HG03565 (cell line): ENCODE measurements around the gene CDT1.

Experiments
- ATAC-seq: cut with Tn5 transposase; IDR thresholded peaks from one replicate; pipeline ENCODE4 v1.9.1; 2021; ENCODE audit warnings: mild to moderate bottlenecking, moderate library complexity; ENCODE audit not compliant: unreplicated experiment

Gene CDT1

DNA sequence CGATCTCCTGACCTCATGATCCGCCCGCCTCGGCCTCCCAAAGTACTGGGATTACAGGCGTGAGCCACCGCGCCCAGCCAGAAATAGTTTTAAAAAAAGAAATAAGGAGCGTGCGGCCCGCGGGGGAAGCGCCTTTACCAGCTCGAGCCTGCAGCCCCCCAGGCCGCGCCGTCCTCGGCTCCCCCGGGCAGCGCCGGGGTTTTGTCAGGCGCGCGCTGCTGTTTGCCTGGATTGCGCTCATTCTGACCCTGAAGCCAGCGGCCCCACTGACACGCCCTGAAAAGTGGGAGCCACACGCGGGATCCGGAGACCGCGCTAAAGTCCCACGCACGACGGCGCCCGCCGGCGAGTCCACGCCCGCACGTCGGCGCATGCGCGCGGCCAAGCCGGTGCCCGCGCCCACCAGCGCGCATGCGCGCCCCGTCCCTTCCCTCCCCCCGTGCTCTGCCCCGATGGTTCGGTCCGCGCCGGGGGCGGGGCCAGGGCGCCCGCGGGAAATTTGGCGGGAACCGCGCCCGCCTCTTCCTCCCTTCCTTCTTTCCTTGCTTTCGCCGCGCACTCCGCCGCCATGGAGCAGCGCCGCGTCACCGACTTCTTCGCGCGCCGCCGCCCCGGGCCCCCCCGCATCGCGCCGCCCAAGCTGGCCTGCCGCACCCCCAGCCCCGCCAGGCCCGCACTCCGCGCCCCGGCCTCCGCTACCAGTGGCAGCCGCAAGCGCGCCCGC lies at the start of gene CDT1:
Gene CDT1, plus strand, starts transcription at position 526 of the 724 bp plus-strand sequence. Its CDS starts 43 bp downstream, at position 569.
- ATAC-seq: peak; percentile 51

- no peak for ATAC-seq
These were observed 49.3 kb upstream of the CDT1 start for GRCh38 chr16:88754109-88754911.

GRCh38 chr16:88754912-88755744 lies 48.5 kb upstream of the CDT1 start:
- ATAC-seq: no peak

GRCh38 chr16:88755745-88756443 lies 47.7 kb upstream of the CDT1 start:
- no peak for ATAC-seq

DNA sequence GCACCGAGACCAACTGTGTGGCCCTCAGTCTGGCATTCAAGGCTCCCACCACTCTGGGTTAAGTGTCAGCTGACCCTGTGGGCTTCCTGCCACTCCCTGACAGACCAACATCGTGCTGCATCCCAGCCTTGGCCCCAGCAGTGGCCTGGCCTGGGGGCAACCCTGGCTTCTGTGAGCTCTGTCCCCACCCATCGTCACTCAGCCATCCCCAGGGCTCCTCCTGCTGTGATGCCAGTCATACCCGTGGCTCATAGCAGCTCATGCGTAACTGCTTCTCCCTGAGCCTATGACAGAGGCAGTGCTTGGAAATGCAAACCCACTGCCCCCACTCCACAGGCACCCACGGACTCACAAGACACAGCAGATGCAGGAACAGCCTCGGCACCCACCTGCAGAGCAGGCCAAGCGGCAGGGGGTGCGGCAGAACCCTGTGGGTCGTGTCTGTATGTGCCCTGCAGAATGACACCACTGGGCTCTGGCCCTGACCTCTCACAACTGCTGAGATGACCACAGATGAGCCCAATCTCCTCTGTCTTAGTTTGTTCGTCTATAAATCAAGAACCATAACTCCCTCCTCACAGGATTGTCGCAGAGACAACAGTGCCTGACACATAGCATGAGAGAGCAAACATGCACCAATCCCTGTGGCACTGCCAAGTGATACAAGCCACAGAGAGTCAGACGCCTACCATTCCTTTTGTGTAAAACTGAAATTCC lies 45.2 kb upstream of the CDT1 start:
- no peak for ATAC-seq

DNA sequence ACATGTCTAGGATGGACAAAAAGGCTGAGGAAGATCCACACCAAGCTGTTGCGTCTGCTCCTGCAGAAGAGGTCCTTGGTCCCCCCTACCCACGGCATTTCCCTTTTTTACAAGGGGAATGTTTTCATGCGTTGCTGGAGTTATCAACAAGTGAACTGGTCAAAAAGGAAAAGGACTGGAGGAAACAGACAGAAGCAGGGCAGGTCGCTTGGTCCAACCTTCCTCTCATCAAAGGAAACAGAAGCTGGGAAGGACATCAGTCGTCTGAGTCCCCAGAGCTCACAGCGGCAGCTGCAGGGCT lies 44.7 kb upstream of the CDT1 start:
- no peak for ATAC-seq

DNA sequence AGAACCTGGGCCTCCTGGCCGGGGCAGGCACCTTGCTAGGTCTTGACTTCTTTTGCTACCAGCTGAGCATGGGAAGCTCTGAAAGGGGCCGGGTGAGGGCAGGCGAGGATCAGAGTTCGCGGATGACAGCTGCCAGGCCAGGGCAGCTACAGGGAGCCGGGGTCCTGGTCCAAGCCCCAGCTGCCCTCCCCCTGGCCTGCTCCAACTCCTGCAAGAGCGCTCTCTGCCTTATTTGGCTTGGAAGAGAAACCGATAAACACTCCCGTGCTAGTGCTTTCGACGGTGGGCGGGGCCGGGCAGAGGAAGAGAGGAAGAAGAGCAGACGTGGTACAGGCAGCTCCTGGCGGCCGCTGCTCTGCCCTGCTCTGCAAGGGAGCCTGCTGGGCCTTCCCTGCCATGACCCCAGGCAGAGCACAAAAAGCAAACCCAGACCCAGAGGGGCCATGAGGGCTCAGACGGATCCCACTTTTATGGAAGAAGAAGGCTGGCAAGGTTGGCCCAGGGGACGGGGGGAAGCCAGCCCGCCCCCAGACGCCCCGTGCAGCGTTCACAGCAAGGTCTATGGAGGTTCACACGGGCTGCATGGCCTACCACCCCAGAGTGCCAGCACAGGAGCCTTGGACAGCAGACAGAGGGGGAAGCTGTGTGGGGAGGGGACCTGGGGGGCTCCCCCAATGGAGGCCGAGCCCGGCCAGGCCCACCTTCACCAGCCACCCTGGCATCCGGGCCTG lies 44.2 kb upstream of the CDT1 start:
- ATAC-seq: no peak

- no peak for ATAC-seq
These were observed 43.6 kb upstream of the CDT1 start for GRCh38 chr16:88759976-88760350.

GRCh38 chr16:88760424-88761142 lies 43.0 kb upstream of the CDT1 start:
- ATAC-seq: no peak

DNA sequence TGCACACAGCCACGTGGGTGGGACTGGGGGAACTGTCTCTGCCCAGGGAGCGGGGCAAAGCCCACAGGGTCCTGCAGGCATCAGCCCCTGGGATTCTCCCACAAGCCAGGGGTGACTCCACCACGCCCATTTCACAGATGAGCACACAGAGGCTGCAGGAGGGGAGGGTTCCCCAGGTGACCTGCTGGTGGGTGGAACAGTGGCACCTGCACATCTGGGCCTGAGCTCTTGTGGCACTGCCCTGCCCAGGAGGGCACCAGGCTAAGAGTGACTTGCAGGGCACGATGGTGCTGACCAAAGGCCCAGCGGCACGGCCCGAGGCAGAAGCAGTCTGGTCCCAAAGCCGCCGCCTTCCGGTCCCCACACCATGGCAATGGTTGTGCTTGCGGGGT lies 42.5 kb upstream of the CDT1 start:
- no peak for ATAC-seq

DNA sequence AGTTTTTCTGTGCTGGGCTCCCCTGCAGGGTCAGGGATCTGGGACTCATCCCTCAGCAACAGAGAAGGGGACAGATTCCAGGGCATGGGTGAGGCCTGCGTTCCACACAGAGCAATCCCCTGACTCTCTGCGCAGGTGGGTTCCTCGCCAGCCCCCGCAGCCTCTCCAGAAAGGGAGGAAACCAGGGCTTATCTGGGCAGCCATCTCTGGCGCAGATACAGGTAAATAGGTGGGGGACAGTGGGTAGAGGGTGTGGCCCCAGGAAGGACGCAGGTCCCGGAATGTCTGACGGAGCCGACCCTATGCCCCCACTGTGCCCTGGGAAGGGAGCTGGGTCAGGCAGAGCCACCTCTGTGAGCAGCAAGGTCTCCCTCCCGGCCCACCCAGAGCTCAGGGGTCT lies 41.8 kb upstream of the CDT1 start:
- no peak for ATAC-seq

DNA sequence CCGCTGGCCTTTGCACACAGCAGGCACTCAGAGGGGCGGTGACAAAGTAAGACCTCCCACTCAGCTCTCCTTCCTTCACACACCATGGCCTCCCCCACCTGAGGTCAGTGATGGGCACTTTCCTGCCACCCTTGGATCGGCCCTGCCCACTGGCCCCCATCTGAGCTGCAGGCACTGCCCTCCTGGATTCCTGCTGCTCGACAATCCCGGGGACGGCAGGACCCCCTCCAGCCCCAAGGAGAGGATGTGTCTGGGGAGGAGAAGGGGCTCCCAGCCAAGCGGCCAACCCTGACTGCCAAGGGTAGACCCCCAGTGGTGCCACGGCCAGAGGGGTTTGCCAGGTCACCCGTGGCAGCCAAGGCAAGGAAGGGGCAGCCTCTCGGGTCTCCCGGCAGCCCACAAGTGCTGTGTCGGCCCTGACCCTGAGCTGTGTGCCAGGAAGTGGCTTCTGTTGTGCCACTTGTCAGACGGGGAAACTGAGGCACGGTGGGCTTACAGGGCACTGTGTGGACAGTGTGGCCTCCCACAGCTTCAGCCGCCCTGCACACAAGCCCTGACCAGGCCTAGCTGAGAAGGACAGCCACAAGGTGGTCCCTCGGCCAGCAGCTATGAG lies 41.2 kb upstream of the CDT1 start:
- ATAC-seq: no peak

GRCh38 chr16:88762941-88763340 lies 40.6 kb upstream of the CDT1 start:
- ATAC-seq: no peak

DNA sequence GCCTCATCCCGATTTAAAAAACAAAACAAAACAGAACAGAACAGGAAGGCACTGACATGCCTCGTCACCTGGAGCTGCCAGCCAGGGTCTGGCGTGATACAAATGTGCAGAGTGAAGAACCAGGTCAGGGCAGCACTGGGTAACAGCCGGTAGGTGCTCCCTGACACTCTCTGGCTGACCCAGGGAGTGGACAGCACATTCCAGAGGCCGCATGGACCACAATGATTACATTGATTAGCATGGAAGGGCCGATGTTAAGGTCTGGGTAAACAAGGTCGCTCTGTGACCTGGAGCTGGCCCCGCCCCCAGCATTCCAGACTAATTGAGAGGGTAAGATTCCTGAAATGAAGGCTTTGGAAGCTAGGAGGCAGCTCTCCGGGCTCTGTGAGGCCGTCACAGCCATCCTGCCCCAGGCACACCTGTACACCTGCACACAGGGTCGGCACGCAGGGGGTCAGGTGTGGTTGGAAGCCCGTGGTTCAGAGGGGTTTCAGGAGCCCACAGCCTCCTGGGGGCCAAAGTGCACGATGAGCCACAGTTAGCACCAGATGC lies 40.0 kb upstream of the CDT1 start:
- no peak for ATAC-seq

GRCh38 chr16:88764080-88764479 lies 39.5 kb upstream of the CDT1 start:
- no peak for ATAC-seq

GRCh38 chr16:88764913-88765349 lies 38.7 kb upstream of the CDT1 start:
- ATAC-seq: no peak

- no peak for ATAC-seq
These were observed 36.6 kb upstream of the CDT1 start for GRCh38 chr16:88766975-88767374.

DNA sequence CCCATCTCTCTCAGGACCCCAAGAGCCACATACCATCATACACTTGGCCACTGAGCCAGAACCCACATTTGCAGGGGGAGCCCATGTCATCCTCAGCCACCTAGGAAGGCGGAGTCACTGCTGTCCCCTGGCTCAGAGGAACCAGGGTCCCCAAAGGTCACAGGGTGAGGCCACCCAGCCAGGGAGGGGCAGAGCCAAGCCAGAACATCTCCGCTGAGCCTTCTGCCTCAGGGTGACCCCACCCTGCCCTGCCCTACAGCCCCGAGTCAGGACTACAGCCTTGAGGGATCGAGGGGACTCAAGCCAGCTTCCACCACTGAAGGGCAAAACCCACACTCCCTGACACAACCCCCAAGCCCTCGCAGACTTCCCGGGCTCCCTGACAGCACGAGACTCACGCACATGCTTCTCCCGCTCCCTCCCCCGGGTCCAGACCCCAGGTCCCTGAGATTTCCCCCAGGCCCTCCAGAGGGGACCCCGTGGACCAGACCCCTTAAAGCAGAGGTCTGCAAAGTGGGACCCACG lies 36.0 kb upstream of the CDT1 start:
- no peak for ATAC-seq
